Type B pancreatic cell (in vitro differentiated cells): Measurements from ENCODE around the gene SEPTIN5. TPM values are rescaled to one million over a fixed set of nuclear protein-coding genes. Genes with fewer than 3 reads are reported as not detected.

Source experiments
- DNase-seq: peaks from one replicate; pipeline ENCODE4 v3.0.0; 2021; ENCODE audit warnings: mixed read lengths; ENCODE audit not compliant: unreplicated experiment; ENCODE audit errors: extremely low spot score
- H3K27ac Mint-ChIP-seq: 2 replicates; pipeline ENCODE4 v1.8.0; 2021; ENCODE audit warnings: mild to moderate bottlenecking, mixed read lengths
- H3K27me3 Mint-ChIP-seq: 2 replicates; pipeline ENCODE4 v1.8.0; 2021; ENCODE audit warnings: mixed read lengths
- H3K36me3 Mint-ChIP-seq: 2 replicates; pipeline ENCODE4 v1.8.0; 2021; ENCODE audit warnings: mixed read lengths
- H3K4me1 Mint-ChIP-seq: one replicate; pipeline ENCODE4 v1.8.0; 2021; ENCODE audit warnings: mixed read lengths; ENCODE audit not compliant: unreplicated experiment
- H3K4me3 Mint-ChIP-seq: 2 replicates; pipeline ENCODE4 v1.8.0; 2021; ENCODE audit warnings: mild to moderate bottlenecking, mixed read lengths
- H3K9me3 Mint-ChIP-seq: 2 replicates; pipeline ENCODE4 v1.8.0; 2021; ENCODE audit warnings: mixed read lengths
- CTCF ChIP-seq: fragments of 200-600 bp; sonication (generic); conservative IDR thresholded peaks from 2 replicates; pipeline ENCODE4 v1.5.0; 2021; ENCODE audit warnings: antibody characterized with exemption, mild to moderate bottlenecking
- total RNA-seq: library from RNA; stranded (reverse); gene quantifications from 2 replicates; pipeline ENCODE4 v1.2.1, GENCODE V29; 2021; ENCODE audit warnings: low replicate concordance

Gene SEPTIN5
- total RNA-seq, 1 donor from 2014 or later, result 45.7 TPM

- no peak for DNase-seq
- TF ChIP-seq CTCF, result peak; percentile 54
- peak overlapping the region; percentile 73 for H3K4me3 Mint-ChIP-seq
- H3K27ac Mint-ChIP-seq, result no peak overlapping the region
- no peaks in the 10 kb centered on the region for H3K9me3 Mint-ChIP-seq
- no peaks in the 10 kb centered on the region for H3K36me3 Mint-ChIP-seq
- peaks cover 12% of the 10 kb centered on the region for H3K4me1 Mint-ChIP-seq
- H3K27me3 Mint-ChIP-seq, result peaks cover 75% of the 10 kb centered on the region
These were observed 42.2 kb downstream of the SEPTIN5 start for GRCh38 chr22:19756288-19757128.

- Mint-ChIP-seq H3K4me1 (peaks cover 14% of the 10 kb centered on the region), H3K27ac (no peak overlapping the region), H3K27me3 (peaks cover 82% of the 10 kb centered on the region), H3K36me3 (no peaks in the 10 kb centered on the region), H3K9me3 (no peaks in the 10 kb centered on the region), H3K4me3 (peak overlapping the region; percentile 74)
- no peak for DNase-seq
- no peak for TF ChIP-seq CTCF
These were observed 43.1 kb downstream of the SEPTIN5 start for GRCh38 chr22:19757140-19757984.

GRCh38 chr22:19757985-19758895, 43.9 kb downstream of the SEPTIN5 start:
- Mint-ChIP-seq H3K27me3 (peaks cover 81% of the 10 kb centered on the region), H3K27ac (no peak overlapping the region), H3K4me3 (peak overlapping the region; percentile 74)

GRCh38 chr22:19758896-19759426, 44.7 kb downstream of the SEPTIN5 start:
- H3K27ac Mint-ChIP-seq, result no peak overlapping the region
- no peaks in the 10 kb centered on the region for H3K36me3 Mint-ChIP-seq
- DNase-seq, result no peak
- H3K9me3 Mint-ChIP-seq, result no peaks in the 10 kb centered on the region
- H3K4me1 Mint-ChIP-seq, result peaks cover 14% of the 10 kb centered on the region
- no peak overlapping the region for H3K4me3 Mint-ChIP-seq
- peaks cover 81% of the 10 kb centered on the region for H3K27me3 Mint-ChIP-seq
- TF ChIP-seq CTCF, result no peak

More at GRCh38 chr22:19757985-19758895, 43.9 kb downstream of the SEPTIN5 start:
- TF ChIP-seq CTCF, result no peak
- peaks cover 14% of the 10 kb centered on the region for H3K4me1 Mint-ChIP-seq
- no peak for DNase-seq
- H3K9me3 Mint-ChIP-seq, result no peaks in the 10 kb centered on the region
- H3K36me3 Mint-ChIP-seq, result no peaks in the 10 kb centered on the region
